Ramos (cell line): Measurements from ENCODE around the gene TPTE.
"Not testable (repeated sequence)": the region's sequence is repeated elsewhere in the genome, so short reads cannot be mapped to it uniquely, and the experiment has no call there.

Source experiments
- in situ Hi-C: fragments of 300-500 bp; cut with MboI; formaldehyde crosslinking; loops from one replicate; pipeline ENCODE4 v1.14.3; 2022; ENCODE audit warnings: low sequenced_read_pairs; ENCODE audit not compliant: unreplicated experiment

Gene TPTE

DNA sequence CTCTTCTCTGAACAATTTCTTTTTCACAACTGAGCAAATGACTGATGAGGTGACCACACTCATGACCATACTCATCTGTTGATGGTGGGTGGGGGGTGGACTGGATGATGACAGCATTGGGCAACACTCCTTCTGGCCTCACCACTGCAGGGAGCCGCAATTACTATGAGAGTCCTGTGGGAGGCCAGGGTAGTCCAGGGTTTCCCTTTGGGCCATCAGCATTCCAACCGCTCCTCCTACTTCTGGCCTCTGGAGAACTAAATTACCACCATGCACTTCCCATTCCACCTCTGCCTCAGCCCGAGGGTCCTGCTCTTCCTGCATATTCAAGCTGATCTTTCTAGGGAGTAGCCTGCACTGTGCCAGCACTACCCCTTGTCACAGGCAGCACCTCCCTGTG lies 94.7 kb downstream of the TPTE start:
- in situ Hi-C loops, result not testable (repeated sequence)

- in situ Hi-C loops, result no loop called here
Observed at GRCh38 chr21:10616535-10616934, 95.2 kb downstream of the TPTE start.

DNA sequence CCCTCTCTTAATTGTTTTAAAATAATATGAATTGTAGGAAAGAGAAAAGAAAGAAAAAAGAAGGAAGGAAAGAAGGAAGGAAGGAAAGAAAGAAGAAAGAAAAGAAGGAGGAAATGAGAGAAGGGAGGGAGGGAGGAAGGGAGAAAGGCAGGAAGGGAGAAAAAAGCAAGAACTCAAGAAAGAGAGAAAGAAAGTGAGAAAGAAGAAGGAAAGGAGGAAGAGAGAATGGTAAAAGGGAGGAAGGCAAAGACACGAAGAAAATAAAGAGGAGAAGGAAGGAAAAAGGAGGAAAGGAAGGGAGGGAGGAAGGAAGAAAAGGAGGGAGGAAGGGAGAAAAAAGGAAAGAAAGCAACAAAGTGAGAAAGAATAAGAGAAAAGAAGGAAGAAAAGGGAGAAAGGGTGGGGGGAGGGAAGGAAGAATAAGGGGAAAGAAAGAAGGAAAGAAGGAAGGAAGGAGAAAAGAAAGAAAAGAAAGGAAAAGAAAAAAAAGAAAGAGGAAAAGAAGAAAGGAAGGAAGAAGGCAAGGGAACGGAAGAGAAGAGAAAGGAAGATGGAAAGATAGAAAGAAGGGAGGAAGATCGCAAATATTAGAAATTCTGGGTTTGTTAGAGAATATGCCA lies 95.9 kb downstream of the TPTE start:
- in situ Hi-C loops, result not testable (repeated sequence)

DNA sequence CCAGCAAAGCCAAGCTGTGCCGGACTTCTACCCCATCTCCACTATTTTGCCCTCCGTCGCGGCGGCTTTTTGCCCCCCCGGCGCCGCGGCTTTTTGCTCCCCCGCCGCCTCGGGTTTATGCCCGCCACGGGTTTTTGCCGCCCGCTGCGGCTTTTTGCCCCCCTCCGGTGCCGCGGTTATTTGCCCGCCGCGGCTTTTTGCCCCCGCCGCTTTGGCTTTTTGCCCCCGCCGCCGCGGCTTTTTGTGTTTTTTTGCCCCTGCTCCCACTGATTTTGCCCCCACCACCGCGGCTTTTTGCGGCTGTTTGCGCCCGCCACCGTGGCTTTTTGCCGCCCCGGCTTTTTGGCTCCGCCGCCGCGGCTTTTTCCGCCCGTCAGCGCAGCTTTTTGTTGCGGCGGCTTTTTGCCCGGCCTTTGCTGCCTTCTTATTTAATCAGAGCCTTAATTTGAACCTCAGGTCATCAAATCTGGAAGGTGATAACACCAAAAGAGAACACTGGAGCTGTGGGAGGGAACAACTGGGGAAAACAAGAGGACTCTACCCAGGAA lies 106.0 kb downstream of the TPTE start:
- in situ Hi-C loops, result no loop called here

DNA sequence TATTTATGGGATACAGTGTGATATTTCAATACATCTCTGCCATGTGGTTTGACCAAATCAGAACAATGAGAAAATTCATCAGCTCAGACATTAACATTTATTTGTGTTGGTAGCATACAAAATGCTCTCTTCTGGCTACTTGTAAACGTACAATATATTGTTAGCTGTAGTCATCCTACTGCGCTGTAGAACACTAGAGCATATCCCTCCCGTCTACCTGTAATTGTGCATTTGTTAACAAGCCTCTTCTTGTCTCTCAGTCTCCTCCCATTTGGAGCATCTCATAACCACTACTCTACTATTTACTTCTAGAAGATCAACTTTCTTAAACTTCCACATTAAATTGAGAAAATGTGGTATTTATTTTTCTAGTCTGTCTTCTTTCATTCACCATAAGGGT lies 107.9 kb downstream of the TPTE start:
- in situ Hi-C loops, result not testable (repeated sequence)

DNA sequence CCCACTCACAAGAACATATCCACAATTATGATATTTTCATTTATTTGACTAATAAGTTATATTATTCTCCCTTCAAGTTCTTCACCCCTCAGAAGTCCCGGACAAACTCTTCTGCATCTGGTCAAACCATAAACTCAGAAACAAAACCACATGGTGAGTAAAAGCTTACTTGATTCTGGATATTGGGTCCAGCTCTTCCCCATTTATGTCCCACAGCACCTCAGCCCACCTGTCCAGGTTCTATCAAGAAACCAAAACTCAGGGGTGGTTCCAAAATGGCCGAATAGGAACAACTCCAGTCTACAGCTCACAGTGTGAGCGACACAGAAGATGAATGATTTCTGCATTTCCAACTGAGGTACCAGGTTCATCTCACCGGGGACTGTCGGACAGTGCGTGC lies 109.4 kb downstream of the TPTE start:
- in situ Hi-C loops, result not testable (repeated sequence)

- in situ Hi-C loops, result not testable (repeated sequence)
Observed at GRCh38 chr21:10631316-10631715, 109.9 kb downstream of the TPTE start.

DNA sequence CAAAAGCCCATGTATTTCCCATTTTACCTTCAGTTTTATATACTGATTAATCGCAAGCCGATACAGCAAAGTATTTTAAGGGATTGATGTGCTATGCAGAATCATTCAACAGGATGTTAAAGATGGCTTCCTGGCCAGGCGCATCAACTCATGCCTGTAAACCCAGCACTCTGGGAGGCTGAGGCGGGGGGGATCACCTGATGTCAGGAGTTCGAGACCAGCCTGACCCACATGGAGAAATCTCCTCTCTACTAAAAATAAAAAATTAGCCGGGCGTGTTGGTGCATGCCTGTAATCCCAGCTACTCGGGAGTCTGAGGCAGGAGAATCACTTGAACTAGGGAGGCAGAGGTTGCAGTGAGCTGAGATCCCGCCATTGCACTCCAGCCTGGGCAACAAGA lies 116.8 kb downstream of the TPTE start:
- in situ Hi-C loops, result not testable (repeated sequence)

DNA sequence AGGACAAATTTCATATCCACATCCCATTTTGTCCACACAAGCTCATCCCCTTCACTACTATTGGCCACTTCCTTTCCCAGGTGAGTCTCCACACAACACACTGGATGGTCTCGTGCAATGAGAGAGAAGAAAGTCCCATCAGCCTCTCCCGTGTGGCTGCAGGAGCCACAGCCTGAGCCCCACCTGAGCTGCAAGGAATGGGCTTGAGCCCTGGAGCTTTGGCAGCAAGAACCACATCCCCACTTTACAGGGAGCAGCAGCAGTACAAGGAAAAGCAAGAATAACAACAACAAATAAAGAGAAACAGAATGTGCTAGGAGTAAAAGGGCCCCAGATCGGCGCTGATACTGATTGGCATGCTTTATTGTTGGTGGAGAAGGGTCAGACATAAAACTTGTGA lies 117.7 kb downstream of the TPTE start:
- in situ Hi-C loops, result no loop called here

GRCh38 chr21:10639746-10640145 lies 118.4 kb downstream of the TPTE start:
- in situ Hi-C loops, result not testable (repeated sequence)

- in situ Hi-C loops, result no loop called here
Observed at GRCh38 chr21:10640446-10640845, 119.1 kb downstream of the TPTE start.

GRCh38 chr21:10641107-10641506 lies 119.7 kb downstream of the TPTE start:
- in situ Hi-C loops, result no loop called here

DNA sequence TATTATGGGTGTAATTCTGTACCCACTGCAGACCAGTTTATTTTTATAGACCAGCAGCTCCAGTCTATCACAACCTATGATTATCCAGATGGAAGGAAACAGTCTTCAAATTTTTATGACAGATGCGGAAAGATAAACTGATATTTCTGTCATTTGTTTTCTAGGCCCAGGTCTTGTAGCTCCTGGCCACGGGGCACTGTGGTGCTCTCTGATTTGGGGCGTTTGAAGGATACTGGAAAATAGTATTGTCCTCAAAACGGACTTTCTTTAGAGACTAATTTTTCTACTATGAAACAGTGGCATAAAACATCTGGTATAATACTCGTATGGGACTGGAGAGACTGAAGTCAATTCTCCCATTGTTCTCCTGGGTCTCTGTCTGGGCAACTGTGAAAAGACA lies 124.3 kb downstream of the TPTE start:
- in situ Hi-C loops, result not testable (repeated sequence)

DNA sequence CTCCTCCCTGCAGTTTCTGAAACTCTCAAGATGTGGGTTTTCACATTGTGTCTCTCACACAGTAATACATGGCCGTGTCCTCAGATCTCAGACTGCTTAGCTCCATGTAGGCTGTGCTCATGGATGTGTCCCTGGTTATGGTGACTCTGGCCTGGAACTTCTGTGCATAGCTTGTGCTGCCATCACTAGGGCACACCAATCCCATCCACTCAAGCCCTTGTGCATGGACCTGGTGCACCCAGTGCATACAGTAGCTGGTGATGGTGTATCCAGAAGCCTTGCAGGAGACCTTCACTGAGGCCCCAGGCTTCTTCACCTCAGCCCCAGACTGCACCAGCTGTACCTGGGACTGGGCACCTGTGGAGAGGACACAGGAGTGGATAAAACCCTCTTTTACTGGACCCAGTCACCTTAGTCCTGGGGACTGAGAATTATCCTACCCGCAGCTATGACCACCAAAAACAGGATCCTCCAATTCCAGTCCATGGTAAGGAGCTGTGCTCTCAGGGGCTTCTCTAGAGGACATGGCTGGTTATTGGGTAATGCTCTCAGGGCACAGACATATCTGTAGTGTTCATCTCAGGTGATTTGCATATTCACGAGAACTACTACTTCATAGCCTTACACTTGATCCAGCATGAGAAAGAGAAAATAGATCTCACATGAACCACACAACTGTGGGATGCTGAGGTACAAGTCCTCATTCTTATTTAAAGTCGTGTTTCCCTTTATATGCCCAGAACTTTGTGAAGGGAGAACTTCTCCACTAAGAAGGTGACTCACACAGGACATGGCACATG lies 128.2 kb downstream of the TPTE start:
- in situ Hi-C loops, result not testable (repeated sequence)

DNA sequence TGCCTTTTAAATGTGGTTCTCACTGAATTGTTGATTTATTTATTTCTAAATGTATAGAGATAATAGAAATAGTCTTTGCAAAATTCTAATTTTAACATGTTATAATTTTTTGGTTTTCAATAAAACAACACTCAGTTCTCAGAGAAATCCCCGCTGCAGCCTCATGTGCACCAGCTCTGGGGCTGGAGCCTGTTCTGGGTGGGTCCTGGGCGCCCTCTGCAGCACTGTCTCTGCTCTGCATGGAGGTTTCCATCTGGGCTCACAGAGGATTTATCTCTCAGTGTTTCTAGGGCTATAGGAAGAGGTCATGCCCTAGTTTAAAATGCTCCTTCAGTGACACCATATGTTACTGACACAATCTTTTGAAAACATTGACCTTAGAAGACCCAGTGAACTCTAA lies 128.9 kb downstream of the TPTE start:
- in situ Hi-C loops, result not testable (repeated sequence)
